HG03045 (cell line): ENCODE measurements around the gene CACNG8.
"Not testable (repeated sequence)": the region's sequence is repeated elsewhere in the genome, so short reads cannot be mapped to it uniquely, and the experiment has no call there.

Source experiments
- ATAC-seq: cut with Tn5 transposase; IDR thresholded peaks from one replicate; pipeline ENCODE4 v1.9.1; 2021; ENCODE audit warnings: mild to moderate bottlenecking, moderate library complexity; ENCODE audit not compliant: unreplicated experiment

CACNG8 gene

GRCh38 chr19:53962887-53963431 lies at the start of gene CACNG8:
Gene CACNG8, plus strand, starts transcription at chr19:53962937.
- ATAC-seq, result no peak

GRCh38 chr19:53915000-53915399 lies 47.7 kb upstream of the CACNG8 start:
- ATAC-seq, result no peak

GRCh38 chr19:53916004-53916403 lies 46.7 kb upstream of the CACNG8 start:
- no peak for ATAC-seq

- no peak for ATAC-seq
These were observed 45.4 kb upstream of the CACNG8 start for GRCh38 chr19:53917356-53917755.

- no peak for ATAC-seq
These were observed 35.0 kb upstream of the CACNG8 start for GRCh38 chr19:53927739-53928138.

GRCh38 chr19:53936029-53936428 lies 26.7 kb upstream of the CACNG8 start:
- no peak for ATAC-seq

GRCh38 chr19:53942001-53942786 lies 20.5 kb upstream of the CACNG8 start:
- no peak for ATAC-seq

- ATAC-seq, result no peak
These were observed 18.3 kb upstream of the CACNG8 start for GRCh38 chr19:53944416-53944815.

- no peak for ATAC-seq
These were observed 17.8 kb upstream of the CACNG8 start for GRCh38 chr19:53944933-53945332.

GRCh38 chr19:53945441-53945840 lies 17.3 kb upstream of the CACNG8 start:
- ATAC-seq, result no peak

- no peak for ATAC-seq
These were observed 16.7 kb upstream of the CACNG8 start for GRCh38 chr19:53945998-53946397.

GRCh38 chr19:53947624-53948023 lies 15.1 kb upstream of the CACNG8 start:
- no peak for ATAC-seq

- not testable (repeated sequence) for ATAC-seq
These were observed 14.1 kb upstream of the CACNG8 start for GRCh38 chr19:53948611-53949010.

GRCh38 chr19:53951436-53951835 lies 11.3 kb upstream of the CACNG8 start:
- no peak for ATAC-seq

GRCh38 chr19:53951947-53952346 lies 10.8 kb upstream of the CACNG8 start:
- ATAC-seq, result no peak

GRCh38 chr19:53953383-53953782 lies 9.4 kb upstream of the CACNG8 start:
- no peak for ATAC-seq

GRCh38 chr19:53957448-53958167 lies 5.1 kb upstream of the CACNG8 start:
- no peak for ATAC-seq

GRCh38 chr19:53958168-53958571 lies 4.6 kb upstream of the CACNG8 start:
- ATAC-seq, result no peak

GRCh38 chr19:53958823-53959757 lies 3.6 kb upstream of the CACNG8 start:
- no peak for ATAC-seq

- ATAC-seq, result no peak
These were observed 2.5 kb upstream of the CACNG8 start for GRCh38 chr19:53960187-53960586.

GRCh38 chr19:53960886-53961285 lies 1.9 kb upstream of the CACNG8 start:
- no peak for ATAC-seq
